SU-DHL-6 (cell line): ENCODE data around the gene ZNF391.

ENCODE experiments used
- CTCF ChIP-seq: fragments of 200-600 bp; sonication (generic); IDR thresholded peaks from one replicate; pipeline ENCODE4 v1.5.1; 2017; ENCODE audit warnings: antibody characterized with exemption, mild to moderate bottlenecking, low read length, moderate library complexity; ENCODE audit not compliant: insufficient read depth, poor library complexity, severe bottlenecking
- EZH2phosphoT487 ChIP-seq: fragments of 200-600 bp; sonication (generic), shearing (Covaris generic); conservative IDR thresholded peaks from 2 replicates; pipeline ENCODE4 v1.6.1; 2018; ENCODE audit warnings: mild to moderate bottlenecking, antibody characterized with exemption, low read length, moderate library complexity, mixed read lengths

GRCh38 chr6:27383481-27383880 lies 5.1 kb upstream of the ZNF391 start:
- TF ChIP-seq CTCF (no peak), EZH2phosphoT487 (no peak)
